Fibroblast of skin of left quadriceps (primary cell): ENCODE measurements around the gene S100A10.
A peak's percentile ranks its signal among the peaks of the same experiment; 100 is the strongest.

ENCODE experiments used
- DNase-seq, 2 experiments: peaks; one replicate each; pipeline ENCODE4 v3.0.0-alpha.2; 2013; ENCODE audit warnings: low read depth in 2 of 2

S100A10 gene

DNA sequence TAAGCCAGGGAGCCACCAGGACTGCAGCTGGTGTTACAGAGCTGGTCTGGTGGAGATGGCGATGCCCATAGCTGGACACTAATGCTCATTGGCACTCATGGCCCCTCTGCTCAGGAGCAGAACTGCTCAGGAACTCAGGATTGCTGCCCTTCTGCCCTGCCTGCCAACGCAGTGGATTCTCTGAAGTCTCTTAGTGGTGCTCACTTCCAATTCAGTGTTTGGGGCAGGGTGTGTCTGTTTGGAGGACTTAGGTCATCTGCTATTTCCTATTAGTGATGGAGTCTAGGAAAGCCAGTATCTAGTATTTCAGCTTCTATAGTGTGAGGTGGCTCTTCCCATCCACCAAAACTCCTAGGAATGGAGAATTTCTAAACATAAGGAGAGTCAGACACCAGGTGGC lies 29.1 kb downstream of the S100A10 start:
- DNase-seq: no peak

GRCh38 chr1:151963288-151963687 lies 30.4 kb downstream of the S100A10 start:
- DNase-seq: no peak

GRCh38 chr1:151961833-151962232 lies 31.8 kb downstream of the S100A10 start:
- DNase-seq: no peak

DNA sequence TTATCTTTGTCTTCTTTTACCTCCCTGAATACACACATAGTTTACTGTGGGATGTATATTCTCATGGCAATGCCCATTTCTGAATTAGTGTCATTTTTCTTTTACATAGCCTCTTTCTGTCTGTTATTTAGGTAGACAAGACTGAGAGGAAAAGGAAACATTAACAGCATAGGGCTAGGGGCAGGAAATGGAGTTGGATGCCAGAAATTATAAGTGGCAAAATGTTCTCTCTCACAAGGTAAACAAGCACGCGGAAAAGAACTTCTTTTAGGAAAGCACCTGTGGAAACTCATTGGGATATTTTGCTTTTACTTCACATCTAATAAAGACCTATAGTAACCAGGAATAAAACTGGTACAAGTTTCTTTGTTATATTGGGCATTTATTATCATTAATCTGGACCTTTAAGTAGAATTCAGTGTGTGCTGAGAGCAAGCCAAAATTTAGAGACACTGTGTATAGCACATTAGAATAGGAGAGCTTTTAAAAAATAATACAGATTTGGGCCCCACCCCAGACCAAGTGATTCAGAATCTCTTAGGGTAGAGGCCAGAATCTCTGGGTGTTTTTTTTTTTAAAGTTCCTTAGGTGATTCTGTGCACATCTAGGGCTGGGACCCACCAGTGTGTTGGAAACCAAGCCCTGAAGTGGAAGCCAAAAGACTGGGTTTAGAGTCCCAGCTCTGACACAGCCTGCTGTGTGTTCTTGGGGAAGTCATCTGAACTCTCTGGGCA lies 32.7 kb downstream of the S100A10 start:
- DNase-seq: no peak

- no peak for DNase-seq
These were observed 34.7 kb downstream of the S100A10 start for GRCh38 chr1:151958959-151959358.

GRCh38 chr1:151956957-151957497 lies 36.6 kb downstream of the S100A10 start:
- DNase-seq: no peak

DNA sequence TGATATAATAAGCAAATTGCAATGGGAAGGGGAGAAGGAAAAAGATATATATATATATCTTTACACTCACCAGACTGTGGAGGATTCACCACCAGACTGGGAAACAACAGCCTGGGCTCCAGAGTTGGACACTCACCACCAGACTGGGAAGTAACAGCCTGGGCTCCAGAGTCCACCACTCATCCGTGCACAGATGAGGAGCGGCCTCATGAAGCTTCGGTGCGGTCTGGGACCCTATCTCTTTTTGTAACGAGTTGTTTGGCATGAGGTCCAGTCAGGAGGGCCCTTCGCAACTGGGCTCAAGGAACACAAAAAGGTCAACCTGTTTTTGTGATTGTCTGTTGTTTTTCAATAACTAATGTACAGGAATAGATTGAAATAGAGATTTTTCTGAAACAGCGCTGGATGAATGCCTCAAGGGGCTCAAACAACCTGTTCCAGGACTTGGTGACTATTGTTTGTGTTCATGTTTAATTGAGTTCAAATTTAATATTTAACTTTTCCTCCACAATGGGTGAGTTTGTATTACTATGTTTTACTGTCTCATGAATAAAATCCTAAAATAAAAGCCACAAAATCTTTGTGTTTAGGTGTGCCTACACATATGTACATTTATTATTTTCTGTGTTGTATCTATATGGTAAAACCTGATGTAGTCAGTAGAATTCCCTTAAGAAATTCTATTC lies 40.1 kb downstream of the S100A10 start:
- no peak for DNase-seq

GRCh38 chr1:151952811-151953210 lies 40.8 kb downstream of the S100A10 start:
- DNase-seq: no peak

DNA sequence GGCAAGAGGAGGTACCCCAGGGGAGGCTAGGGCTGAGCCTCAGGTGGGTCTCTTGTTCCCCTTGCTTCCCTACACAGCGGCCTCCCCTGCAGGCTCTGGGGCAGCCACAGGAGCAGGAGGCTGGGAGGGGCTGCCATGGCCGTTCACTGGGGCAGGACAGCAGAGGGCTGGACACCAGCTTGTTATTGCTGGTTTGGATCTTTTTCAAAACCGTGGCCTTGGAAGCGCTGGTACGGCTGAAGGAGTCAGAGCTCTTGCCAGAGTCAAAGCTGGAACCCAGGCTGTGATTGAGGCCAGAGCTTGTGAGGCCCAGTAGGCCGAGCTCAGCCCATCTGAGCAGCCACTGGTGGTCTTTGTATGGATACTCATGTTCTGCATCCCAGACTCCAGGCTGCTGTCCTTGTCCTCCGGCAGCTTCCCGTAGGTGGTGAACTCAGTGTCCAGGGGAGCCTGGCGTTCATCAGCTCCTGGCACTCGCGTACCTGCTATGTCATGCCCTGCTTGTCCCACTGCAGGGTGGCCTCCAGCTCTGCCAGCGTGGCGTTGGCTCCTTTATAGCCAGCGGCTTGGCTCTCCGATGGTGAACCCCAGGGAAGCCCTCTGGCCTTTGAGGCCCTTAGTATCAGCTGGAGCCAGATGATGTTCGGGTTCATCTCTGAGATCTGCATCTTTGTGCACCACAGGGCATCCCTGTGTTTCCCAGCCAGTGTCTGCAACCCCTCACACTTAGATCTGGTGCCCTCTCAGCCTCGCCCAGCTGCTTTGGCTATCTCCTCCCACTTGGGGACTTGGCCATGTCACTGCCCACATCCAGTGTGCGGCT lies 44.1 kb downstream of the S100A10 start:
- DNase-seq: no peak

DNA sequence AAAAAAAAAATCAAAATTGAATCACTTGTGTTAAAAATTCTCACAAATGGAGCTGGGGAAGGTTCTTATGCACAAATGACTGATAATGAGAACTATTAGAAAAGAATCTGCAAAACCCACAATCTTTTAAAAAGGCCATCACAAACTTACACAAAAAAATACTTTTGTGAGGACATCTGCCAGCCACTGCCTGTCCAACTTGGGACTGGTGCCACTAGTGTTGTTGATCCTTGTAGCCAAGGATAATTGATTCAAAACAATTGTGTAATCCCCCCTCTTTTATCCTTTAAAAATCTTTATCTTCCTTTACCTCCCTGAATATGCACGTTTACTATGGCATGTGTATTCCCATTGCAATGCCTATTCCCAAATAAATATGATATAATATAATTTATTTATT lies 45.2 kb downstream of the S100A10 start:
- DNase-seq: no peak

GRCh38 chr1:151947140-151947539 lies 46.5 kb downstream of the S100A10 start:
- DNase-seq: no peak

DNA sequence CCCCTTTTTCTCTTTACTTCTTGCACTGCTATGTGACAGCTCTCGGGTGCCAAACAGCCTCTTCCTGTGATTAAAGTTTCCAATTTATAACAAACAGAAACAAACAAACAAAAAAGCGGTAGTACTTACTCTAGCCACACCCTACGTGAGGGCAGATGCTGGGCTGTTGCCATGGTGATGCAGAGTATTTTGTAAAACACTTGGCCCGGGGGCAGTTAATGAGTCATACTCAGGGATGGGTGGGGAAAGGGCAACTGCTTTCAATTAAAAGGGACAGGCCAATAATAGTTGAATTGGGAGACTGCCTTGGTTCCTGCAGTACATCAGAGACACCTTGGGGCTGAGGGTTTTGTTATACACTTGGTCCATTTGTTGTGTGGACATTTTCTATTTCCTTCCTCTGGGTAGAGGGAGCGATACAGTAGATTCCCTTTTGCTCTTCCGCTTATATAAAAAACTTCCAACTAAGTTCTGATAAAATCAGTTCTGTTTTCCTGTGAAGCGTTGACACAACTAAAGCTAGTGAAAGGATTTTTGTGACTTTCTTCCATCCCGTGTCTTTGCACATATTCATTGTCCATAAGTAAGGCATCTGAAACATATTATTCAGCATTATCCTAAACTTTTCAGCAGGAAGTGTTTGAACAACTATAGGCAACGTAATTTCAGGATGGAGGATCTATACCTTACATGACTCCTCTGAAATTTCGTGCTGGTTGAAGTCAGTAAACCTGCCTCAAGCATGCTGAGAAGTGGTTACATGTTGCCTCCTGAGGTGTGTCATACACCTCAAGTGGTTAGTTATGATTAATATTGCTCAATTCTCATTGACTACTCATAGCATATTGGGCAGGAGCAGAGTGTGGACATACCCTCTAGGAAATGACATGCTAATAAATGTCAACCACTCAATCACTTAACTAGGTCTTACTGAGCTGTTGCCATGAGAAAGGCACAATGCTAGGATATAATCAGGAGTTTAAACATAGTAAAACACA lies 47.6 kb downstream of the S100A10 start:
- peak; percentile 89 to 90 for DNase-seq

GRCh38 chr1:151944857-151945575 lies 48.6 kb downstream of the S100A10 start:
- DNase-seq: no peak

DNA sequence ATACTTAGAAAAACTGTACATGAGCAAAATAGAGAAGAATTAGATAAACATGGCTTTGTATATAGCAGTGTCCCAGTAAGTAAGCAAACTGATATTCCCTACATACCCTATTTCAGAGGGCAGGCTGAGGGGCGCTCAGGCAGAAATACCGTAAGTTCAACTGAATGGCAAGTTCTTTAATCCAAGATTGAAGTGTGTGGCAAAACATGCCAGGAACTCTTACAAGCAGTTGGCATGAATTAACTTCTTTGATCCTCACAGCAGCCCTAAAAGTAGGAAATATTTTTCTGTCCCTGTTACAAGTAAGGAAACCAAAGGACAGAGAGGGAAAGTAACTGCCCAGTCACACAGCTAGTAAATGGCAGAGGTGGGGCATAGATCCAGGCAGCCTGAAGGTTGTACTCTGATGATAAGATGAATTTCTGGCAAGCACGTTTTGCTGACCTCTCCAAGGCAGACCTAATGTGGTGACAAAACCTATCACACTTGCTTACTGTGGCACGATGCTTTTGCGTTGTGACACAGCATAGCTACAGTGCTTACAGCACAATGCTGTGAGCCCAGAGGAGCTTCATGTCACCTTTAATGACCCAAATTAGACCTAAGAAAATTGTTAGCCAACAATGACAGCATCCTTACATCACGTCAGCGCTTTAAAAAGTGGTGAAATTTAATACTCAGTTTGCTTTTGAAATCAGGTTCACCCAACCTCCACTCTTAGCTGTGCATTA lies 49.4 kb downstream of the S100A10 start:
- no peak for DNase-seq

GRCh38 chr1:151943591-151943990 lies 50.1 kb downstream of the S100A10 start:
- DNase-seq: no peak

DNA sequence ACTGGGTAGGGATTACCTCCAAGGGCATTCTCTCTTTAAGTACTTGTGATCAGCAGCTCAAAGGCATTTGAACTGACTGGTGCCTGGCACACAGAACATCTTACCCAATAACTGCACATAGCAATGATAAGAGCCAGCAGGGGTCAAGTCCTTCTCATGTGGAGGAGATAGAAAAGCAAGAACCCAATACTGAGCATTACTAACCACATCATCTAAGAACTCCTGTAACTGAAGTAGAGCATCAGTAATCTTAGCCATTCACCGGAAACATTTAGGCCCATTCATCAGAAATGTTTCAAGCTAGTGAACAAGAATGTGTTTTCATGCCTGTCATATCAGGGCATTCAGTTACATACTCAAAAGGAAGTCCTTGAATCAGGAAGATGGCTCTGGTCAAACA lies 50.8 kb downstream of the S100A10 start:
- DNase-seq: no peak

DNA sequence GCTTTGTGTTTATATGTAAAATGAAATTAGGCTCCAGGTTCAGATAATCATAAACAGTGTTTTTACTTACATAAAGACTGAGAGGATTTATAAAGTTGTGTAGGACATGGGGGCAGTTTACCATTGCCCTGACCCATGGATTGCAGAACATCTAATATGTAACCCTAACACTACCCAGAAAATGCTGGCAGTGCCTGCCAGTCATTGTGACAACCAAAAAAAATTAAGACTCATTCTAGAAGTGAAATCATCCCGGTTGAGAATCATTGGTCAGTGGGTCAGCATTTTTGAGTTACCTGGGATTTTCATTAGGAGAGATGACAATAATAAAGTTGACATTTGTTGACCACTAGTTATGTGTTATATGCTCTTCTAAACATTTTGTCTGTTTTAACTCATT lies 53.1 kb downstream of the S100A10 start:
- no peak for DNase-seq

- DNase-seq: no peak
These were observed 53.9 kb downstream of the S100A10 start for GRCh38 chr1:151939779-151940178.

- no peak for DNase-seq
These were observed 54.5 kb downstream of the S100A10 start for GRCh38 chr1:151939141-151939540.

- DNase-seq: no peak
These were observed 57.0 kb downstream of the S100A10 start for GRCh38 chr1:151936653-151937052.
